GM21529 (cell line): ENCODE measurements around the gene FCAR.
"Not testable (repeated sequence)": the region's sequence is repeated elsewhere in the genome, so short reads cannot be mapped to it uniquely, and the experiment has no call there.

ENCODE experiments used
- ATAC-seq: cut with Tn5 transposase; IDR thresholded peaks from one replicate; pipeline ENCODE4 v1.9.1; 2021; ENCODE audit not compliant: unreplicated experiment

The FCAR gene

GRCh38 chr19:54873990-54874389 is at the start of gene FCAR:
Gene FCAR, plus strand, starts transcription at chr19:54874235. Its CDS starts 55 bp downstream, at chr19:54874290.
- no peak for ATAC-seq

GRCh38 chr19:54824416-54824815 is 49.6 kb upstream of the FCAR start:
- not testable (repeated sequence) for ATAC-seq

GRCh38 chr19:54825326-54825725 is 48.7 kb upstream of the FCAR start:
- not testable (repeated sequence) for ATAC-seq

GRCh38 chr19:54828064-54828463 is 46.0 kb upstream of the FCAR start:
- not testable (repeated sequence) for ATAC-seq

GRCh38 chr19:54832496-54832895 is 41.5 kb upstream of the FCAR start, which contains the start of gene KIR2DS4:
Gene KIR2DS4, plus strand, starts transcription at chr19:54832676.
- not testable (repeated sequence) for ATAC-seq

- not testable (repeated sequence) for ATAC-seq
These were observed 38.9 kb upstream of the FCAR start for GRCh38 chr19:54835126-54835525.

GRCh38 chr19:54837522-54837921 is 36.5 kb upstream of the FCAR start:
- not testable (repeated sequence) for ATAC-seq

GRCh38 chr19:54843171-54843570 is 30.9 kb upstream of the FCAR start:
- not testable (repeated sequence) for ATAC-seq

- ATAC-seq, result not testable (repeated sequence)
These were observed 23.9 kb upstream of the FCAR start, which contains the start of gene KIR3DL2 for GRCh38 chr19:54850061-54850640. Gene KIR3DL2, plus strand, starts transcription at chr19:54850443. Its CDS starts 33 bp downstream, at chr19:54850476.

GRCh38 chr19:54850930-54851329 is 23.1 kb upstream of the FCAR start:
- no peak for ATAC-seq

GRCh38 chr19:54851353-54851752 is 22.7 kb upstream of the FCAR start:
- no peak for ATAC-seq

- ATAC-seq, result not testable (repeated sequence)
These were observed 18.8 kb upstream of the FCAR start for GRCh38 chr19:54855241-54855640.

GRCh38 chr19:54858476-54858875 is 15.6 kb upstream of the FCAR start:
- not testable (repeated sequence) for ATAC-seq

- ATAC-seq, result not testable (repeated sequence)
These were observed 14.6 kb upstream of the FCAR start for GRCh38 chr19:54859421-54859820.

GRCh38 chr19:54863459-54863858 is 10.6 kb upstream of the FCAR start:
- ATAC-seq, result not testable (repeated sequence)

GRCh38 chr19:54871696-54872095 is 2.3 kb upstream of the FCAR start:
- ATAC-seq, result no peak

- ATAC-seq, result no peak
These were observed 1.5 kb downstream of the FCAR start for GRCh38 chr19:54875506-54875905.

- ATAC-seq, result no peak
These were observed 3.4 kb downstream of the FCAR start for GRCh38 chr19:54877471-54877870.

- no peak for ATAC-seq
These were observed 7.8 kb downstream of the FCAR start for GRCh38 chr19:54881884-54882283.

- no peak for ATAC-seq
These were observed 8.7 kb downstream of the FCAR start for GRCh38 chr19:54882758-54883157.

GRCh38 chr19:54883228-54883627 is 9.2 kb downstream of the FCAR start:
- no peak for ATAC-seq

GRCh38 chr19:54888239-54888638 is 14.2 kb downstream of the FCAR start:
- no peak for ATAC-seq

GRCh38 chr19:54889566-54889965 is 15.5 kb downstream of the FCAR start:
- no peak for ATAC-seq
